Measurements from ENCODE around the gene PFKFB4. TPM values are rescaled to one million over a fixed set of nuclear protein-coding genes. Genes with fewer than 3 reads are reported as not detected.

The PFKFB4 gene
- total and polyA plus RNA-seq, 2 of the 4 experiments (the other 2 are of a cell fraction) = 16.9 to 17.0 TPM

DNA sequence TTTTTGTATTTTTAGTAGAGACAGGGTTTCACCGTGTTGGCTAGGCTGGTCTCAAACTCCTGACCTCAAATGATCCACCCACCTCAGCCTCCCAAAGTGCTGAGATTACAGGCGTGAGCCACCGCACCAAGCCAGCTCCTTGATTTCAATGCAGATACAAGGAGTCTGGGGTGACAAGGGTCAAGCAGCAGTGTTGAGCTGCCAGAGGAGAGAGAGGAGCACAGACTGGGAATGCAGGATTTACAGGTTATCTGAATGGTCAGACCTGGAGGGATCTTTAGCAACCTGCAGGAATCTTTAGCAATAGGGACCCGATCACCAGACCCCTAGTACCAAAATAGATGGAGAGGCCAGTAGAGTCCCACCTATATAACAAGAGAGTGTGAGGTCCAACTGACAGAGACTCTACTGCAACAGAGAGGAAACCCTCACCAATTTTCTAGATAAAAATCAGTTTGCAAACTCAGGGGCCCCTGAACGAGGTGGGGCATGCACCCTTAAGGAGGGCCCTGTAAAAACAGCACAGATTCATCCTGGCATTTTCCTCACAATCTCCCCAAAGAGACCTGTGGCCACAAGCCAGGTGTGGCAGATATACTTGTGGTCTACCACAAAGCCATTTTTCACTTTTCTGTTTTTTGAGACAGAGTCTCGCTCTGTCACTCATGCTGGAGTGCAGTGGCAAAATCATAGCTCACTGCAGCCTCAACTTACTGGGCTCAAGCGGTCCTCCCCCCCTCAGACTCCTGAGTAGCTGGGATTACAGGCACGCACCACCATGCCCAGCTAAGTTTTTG, 42.0 kb downstream of the PFKFB4 start:
- ATAC-seq (ENCODE audit: low read depth) = no peak
- Histone ChIP-seq H3K23ac (ENCODE audit: low read depth, low read length) (no peak overlapping the region), H3K4me2 (ENCODE audit: low read depth, low read length) (no peak overlapping the region), H3K4ac (ENCODE audit: low read depth, low read length) (no peak overlapping the region), H3K36me3 (ENCODE audit: control insufficient read depth, insufficient read depth, low read length) (peaks cover 3% of the 10 kb centered on the region), H3K9ac (ENCODE audit: low read depth, low read length) (no peak overlapping the region), H3K14ac (replicated peaks; ENCODE audit: low read depth, low read length) (no peak overlapping the region), H3K4me3 (ENCODE audit: insufficient read depth, low read depth, low read length) (no peak overlapping the region), H2BK5ac (ENCODE audit: low read depth, low read length, poor library complexity, severe bottlenecking) (no peak overlapping the region), H3K27ac (ENCODE audit: insufficient read depth, low read length) (no peak overlapping the region), H3K4me1 (ENCODE audit: control insufficient read depth, insufficient read depth, low read length) (0 out of 2 replicates have a peak, but pooled peaks cover 2% of the 10 kb centered on the region), H3K56ac (ENCODE audit: extremely low read depth, insufficient read depth, low read length) (no peak overlapping the region), H4K8ac (ENCODE audit: low read depth in 2 of 2, low read length in 2 of 2) (no peak overlapping the region), H2BK20ac (ENCODE audit: low read depth, low read length) (no peak overlapping the region), H2BK120ac (ENCODE audit: low read depth, low read length) (no peak overlapping the region), H3K9me1 (ENCODE audit: insufficient read depth, low read length) (no peaks in the 10 kb centered on the region), H4K5ac (ENCODE audit: low read depth, low read length) (no peak overlapping the region), H3K27me3 (ENCODE audit: control insufficient read depth, insufficient read depth, low read length) (no peaks in the 10 kb centered on the region), H4K91ac (ENCODE audit: insufficient read depth, low read depth, low read length) (no peak overlapping the region), H2AK5ac (ENCODE audit: low read depth, low read length) (no peak overlapping the region), H3K79me1 (ENCODE audit: low read depth in 1 of 2, low read length in 2 of 2) (no peaks in the 10 kb centered on the region), H4K20me1 (ENCODE audit: insufficient read depth, low read length) (no peaks in the 10 kb centered on the region), H2AK9ac (replicated peaks; ENCODE audit: low read depth, low read length, poor library complexity) (no peak overlapping the region), H3K9me3 (ENCODE audit: control insufficient read depth, insufficient read depth, low read length) (no peaks in the 10 kb centered on the region), H2AFZ (replicated peaks; ENCODE audit: low read length, poor library complexity) (no peak overlapping the region), H3K18ac (ENCODE audit: low read depth, low read length) (no peak overlapping the region), H2BK15ac (ENCODE audit: low read depth, low read length) (no peak overlapping the region)
- TF ChIP-seq CEBPB (IDR thresholded peaks at IDR 0.05; ENCODE audit: low read depth, low read length) (no peak), POLR2A (IDR thresholded peaks at IDR 0.05; ENCODE audit: low read depth, low read length) (no peak), SMC3 (IDR thresholded peaks at IDR 0.05; ENCODE audit: low read depth, low read length) (no peak), CHD1 (IDR thresholded peaks at IDR 0.05; ENCODE audit: low read depth, low read length) (no peak), RCOR1 (IDR thresholded peaks at IDR 0.05; ENCODE audit: insufficient replicate concordance, low read length) (no peak), MXI1 (IDR thresholded peaks at IDR 0.05; ENCODE audit: borderline replicate concordance, low read depth, low read length) (no peak), FOS (IDR thresholded peaks at IDR 0.05; ENCODE audit: low read depth, low read length) (no peak), RAD21 (IDR thresholded peaks at IDR 0.05; ENCODE audit: low read length) (no peak), NFE2L2 (IDR thresholded peaks at IDR 0.05; ENCODE audit: low read depth, low read length) (no peak)
- TF ChIP-seq, protein P1, sequence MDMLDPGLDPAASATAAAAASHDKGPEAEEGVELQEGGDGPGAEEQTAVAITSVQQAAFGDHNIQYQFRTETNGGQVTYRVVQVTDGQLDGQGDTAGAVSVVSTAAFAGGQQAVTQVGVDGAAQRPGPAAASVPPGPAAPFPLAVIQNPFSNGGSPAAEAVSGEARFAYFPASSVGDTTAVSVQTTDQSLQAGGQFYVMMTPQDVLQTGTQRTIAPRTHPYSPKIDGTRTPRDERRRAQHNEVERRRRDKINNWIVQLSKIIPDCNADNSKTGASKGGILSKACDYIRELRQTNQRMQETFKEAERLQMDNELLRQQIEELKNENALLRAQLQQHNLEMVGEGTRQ (IDR thresholded peaks at IDR 0.05; ENCODE audit: low read depth, low read length) = no peak
- TF ChIP-seq, protein P2, sequence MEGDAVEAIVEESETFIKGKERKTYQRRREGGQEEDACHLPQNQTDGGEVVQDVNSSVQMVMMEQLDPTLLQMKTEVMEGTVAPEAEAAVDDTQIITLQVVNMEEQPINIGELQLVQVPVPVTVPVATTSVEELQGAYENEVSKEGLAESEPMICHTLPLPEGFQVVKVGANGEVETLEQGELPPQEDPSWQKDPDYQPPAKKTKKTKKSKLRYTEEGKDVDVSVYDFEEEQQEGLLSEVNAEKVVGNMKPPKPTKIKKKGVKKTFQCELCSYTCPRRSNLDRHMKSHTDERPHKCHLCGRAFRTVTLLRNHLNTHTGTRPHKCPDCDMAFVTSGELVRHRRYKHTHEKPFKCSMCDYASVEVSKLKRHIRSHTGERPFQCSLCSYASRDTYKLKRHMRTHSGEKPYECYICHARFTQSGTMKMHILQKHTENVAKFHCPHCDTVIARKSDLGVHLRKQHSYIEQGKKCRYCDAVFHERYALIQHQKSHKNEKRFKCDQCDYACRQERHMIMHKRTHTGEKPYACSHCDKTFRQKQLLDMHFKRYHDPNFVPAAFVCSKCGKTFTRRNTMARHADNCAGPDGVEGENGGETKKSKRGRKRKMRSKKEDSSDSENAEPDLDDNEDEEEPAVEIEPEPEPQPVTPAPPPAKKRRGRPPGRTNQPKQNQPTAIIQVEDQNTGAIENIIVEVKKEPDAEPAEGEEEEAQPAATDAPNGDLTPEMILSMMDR (conservative IDR thresholded peaks at IDR 0.05; ENCODE audit: low read depth, low read length) = no peak
- TF ChIP-seq, protein P3, sequence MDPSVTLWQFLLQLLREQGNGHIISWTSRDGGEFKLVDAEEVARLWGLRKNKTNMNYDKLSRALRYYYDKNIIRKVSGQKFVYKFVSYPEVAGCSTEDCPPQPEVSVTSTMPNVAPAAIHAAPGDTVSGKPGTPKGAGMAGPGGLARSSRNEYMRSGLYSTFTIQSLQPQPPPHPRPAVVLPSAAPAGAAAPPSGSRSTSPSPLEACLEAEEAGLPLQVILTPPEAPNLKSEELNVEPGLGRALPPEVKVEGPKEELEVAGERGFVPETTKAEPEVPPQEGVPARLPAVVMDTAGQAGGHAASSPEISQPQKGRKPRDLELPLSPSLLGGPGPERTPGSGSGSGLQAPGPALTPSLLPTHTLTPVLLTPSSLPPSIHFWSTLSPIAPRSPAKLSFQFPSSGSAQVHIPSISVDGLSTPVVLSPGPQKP (IDR thresholded peaks at IDR 0.05; ENCODE audit: borderline replicate concordance, low read depth, low read length) = no peak
- POLR2A ChIA-PET (ENCODE audit: unreplicated experiment) = no interaction called here
- intact Hi-C loops (cut with micrococcal nuclease) = no loop called here
- dilution Hi-C loops (cut with HindIII; ENCODE audit: low sequenced_read_pairs, unreplicated experiment) = no loop called here
- BruUV-seq (replicated peaks) = no TSS peak
- DNase-seq = no peak
- in situ Hi-C loops (cut with MboI; ENCODE audit: low sequenced_read_pairs) = no loop called here
- 100% methylated on average over 2 of the region's 8 CpGs; no CpG with 5 or more reads in 1 of the 2 experiments for WGBS, 2 experiments (ENCODE audit: extremely low coverage in 2 of 2, insufficient read length in 1 of 2)
- CTCF ChIA-PET = no interaction called here
